HG03575 (cell line): Measurements from ENCODE around the gene FRMPD1.

Experiments used
- ATAC-seq: cut with Tn5 transposase; IDR thresholded peaks from one replicate; pipeline ENCODE4 v1.9.1; 2021; ENCODE audit not compliant: unreplicated experiment, insufficient number of reproducible peaks, low FRiP score; ENCODE audit errors: extremely low read depth

Gene FRMPD1

GRCh38 chr9:37675661-37676060 lies 24.9 kb downstream of the FRMPD1 start:
- no peak for ATAC-seq

DNA sequence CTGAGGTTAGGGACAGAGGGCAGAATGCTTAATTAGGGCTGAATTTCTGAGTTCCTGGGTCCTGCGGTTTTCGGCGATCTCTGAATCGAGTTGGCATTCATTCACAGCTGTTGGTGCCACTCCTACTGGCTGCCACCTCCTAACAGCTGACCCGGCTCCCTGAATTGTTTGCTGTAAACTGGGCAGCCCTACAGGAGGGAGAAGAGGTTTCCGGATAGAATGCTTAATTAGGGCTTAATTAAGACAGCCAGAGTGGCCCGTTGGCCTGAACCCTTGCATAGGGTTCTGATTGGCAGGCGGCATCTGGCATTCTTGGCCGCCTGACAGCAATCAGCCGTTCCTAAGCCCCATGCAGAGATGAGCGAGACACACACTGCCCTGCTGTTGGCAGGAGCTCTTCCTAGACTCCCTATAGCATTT lies 25.7 kb downstream of the FRMPD1 start:
- no peak for ATAC-seq

- no peak for ATAC-seq
Measured at GRCh38 chr9:37677435-37677834, 26.7 kb downstream of the FRMPD1 start.

- ATAC-seq = no peak
Measured at GRCh38 chr9:37678789-37679273, 28.1 kb downstream of the FRMPD1 start.

DNA sequence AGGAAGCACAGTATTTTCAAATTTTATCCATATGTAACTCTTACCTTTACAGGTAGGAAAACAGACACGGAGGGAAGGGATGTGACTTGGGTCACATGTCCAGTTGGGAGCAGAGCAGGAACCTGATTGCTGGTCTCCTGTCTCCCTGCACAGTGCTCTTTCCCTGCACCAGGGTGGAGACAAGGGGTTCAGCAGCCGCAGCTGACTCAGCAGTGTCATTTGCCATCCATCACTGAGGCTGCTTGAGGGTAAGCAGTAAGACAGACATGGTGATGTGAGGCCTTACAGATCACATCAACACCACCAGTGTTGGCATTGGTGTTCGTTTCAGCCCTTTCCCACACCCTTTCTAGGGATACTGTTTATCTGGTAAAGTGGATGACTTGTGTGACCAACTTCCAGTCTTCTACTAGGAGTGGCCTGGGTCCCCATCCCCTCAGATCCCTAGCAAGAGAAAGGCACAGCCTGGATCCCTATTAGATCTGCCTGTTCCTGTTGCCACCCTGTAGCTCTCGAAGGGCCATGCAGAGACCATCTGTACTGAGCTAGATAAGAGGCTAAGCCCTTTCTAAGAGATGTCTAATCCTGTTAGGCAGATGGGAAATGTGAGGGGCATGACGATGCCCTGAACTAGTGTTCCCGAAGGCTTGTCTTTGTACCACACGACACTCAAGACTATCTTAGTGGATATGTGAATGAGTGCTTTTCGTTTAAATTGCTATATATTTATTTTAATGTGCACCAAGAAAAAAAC lies 29.1 kb downstream of the FRMPD1 start:
- no peak for ATAC-seq

- no peak for ATAC-seq
Measured at GRCh38 chr9:37682951-37683350, 32.2 kb downstream of the FRMPD1 start.

DNA sequence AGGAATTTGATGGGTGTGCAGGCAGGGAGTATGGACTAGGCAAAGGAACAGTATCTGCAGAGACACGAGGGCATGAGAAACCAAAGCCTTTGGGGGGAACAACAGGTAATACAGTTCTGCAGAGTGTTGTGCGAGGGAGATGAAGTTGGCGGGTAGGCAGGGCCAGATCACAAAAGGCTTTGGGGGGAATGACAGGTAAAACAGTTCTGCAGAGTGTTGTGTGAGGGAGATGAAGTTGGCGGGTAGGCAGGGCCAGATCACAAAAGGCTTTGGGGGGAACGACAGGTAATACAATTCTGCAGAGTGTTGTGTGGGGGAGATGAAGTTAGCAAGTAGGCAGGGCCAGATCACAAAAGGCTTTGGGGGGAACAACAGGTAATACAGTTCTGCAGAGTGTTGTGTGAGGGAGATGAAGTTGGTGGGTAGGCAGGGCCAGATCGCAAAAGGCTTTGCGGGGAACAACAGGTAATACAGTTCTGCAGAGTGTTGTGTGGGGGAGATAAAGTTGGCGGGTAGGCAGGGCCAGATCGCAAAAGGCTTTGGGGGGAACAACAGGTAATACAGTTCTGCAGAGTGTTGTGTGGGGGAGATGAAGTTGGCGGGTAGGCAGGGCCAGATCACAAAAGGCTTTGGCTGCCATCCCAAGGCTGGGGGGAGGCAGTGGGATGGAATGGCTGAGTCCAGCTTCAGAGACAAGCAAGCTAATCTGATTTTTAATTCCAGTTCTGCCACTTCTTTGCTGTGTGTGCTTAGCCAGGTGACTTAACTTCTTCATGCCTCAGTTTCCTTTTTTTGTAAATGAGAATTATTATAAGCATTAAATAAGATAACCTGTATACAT lies 33.0 kb downstream of the FRMPD1 start:
- ATAC-seq = no peak

DNA sequence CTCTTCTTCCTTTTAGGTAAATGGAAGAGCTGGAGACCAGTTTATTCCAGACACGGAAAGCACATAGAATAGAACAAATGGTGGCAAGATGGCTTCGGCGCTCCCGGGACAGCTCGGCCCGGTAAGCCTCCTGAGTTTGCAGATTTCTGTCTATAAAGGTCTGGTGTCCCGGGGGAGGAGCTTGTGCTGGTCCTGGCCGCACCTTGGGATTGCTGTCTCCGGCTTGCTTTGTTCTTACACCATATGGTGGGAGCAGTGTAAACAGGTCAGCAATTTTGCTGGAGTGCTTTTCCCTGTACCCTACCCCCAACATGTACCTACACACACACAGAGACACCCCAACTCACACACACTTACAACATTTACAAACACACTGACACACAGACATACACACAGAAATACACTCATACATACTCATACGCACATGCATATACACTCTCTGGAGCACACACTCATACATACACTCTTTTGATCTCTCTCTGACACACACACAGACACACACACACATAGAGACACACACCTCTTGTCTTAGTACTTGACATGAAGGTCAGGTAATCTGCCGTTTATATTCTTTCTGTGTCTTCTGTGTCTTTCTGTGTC lies 42.0 kb downstream of the FRMPD1 start:
- no peak for ATAC-seq

DNA sequence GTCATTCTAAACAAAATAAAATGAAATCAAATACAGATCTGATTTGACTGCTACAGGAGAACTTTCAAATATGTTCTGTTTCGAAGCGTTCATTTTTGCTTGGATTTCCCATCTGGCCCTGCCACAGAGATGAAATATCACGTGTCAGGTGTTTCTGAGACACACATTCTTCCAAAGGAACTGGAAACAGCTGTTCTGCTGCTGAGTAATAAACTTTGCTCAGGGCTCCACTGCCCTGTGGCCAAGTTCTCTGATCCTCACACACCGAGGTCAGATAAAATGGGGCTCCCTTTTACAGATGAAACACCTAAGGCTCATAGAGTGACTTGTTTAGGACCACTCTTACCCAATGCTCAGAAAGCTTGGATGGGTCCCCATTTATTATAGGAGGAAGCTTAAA lies 42.5 kb downstream of the FRMPD1 start:
- no peak for ATAC-seq

DNA sequence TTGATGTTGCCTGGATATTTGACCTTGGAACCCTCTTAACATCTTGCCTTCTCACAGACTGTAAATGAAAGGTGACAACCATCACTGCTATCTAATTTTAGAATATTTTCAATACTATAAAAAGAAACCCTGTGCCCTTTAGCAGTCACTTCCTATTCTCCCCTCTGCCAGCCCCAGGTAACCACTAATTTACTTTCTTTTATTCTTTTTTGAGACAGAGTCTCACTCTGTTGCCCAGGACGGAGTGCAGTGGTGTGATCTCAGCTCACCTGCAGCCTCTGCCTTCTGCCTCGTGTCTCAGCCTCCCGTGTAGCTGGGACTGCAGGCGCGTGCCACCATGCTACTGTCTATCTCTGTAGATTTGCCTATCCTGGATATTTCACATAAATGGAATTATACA lies 43.6 kb downstream of the FRMPD1 start:
- no peak for ATAC-seq

GRCh38 chr9:37696528-37696927 lies 45.8 kb downstream of the FRMPD1 start:
- no peak for ATAC-seq

DNA sequence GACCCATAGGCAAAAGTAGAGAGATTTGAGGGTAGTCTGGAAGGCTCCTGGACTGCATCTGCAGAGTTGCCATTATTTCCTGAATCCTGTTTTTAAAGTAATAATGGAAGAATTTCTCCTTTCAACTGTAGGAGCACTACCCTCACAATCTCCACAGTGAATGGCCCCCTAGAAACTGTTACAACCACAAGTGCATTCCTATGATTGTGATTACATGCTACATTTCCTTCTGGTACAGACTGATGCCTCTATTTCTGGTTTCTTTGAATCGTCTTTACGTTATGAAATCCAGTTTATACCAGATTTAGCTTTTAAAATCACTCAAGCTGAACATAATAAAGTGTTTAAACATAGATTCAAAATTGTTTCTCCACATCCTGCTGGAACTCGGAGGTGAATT lies 49.4 kb downstream of the FRMPD1 start:
- no peak for ATAC-seq

GRCh38 chr9:37700900-37701299 lies 50.1 kb downstream of the FRMPD1 start:
- ATAC-seq = no peak

- ATAC-seq = no peak
Measured at GRCh38 chr9:37705787-37706186, 55.0 kb downstream of the FRMPD1 start.

DNA sequence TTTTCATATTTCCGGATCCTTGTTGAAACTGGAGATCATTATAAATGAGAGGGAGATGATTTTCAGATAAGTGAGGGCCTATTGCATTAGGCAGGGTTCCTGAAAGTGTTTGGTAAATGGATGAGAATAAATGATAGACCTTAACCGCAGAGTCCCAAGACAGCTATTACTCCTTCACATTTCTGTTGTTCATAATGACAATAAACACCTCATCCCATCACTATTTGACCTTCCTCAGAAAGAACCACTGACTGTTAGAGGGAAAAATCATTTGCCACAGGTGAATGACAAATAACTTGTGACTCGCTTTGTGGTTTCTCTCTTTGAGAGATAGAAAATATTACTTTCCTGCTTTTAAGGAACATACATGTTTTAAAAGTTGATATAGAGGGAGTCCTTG lies 55.5 kb downstream of the FRMPD1 start:
- no peak for ATAC-seq

DNA sequence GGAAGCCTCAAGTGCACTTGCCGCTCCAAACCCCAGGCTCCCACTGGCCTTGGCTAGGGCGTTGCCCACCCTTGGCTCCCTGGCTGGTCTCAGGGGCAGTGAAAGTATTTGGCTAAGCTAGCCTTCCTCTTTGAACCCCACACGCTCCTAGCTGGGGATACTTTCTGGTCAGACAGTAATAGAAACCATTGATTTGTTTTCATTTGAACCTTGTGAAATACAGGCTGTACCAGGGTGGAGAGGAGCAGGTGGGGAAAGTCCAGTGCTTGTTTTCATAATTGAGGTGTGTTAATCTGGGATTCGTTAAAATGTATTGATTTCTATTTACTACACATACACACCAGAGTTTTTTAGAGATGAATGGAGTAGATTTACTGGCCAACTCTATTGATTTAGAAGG lies 57.0 kb downstream of the FRMPD1 start:
- ATAC-seq = no peak

GRCh38 chr9:37710046-37710445 lies 59.3 kb downstream of the FRMPD1 start:
- no peak for ATAC-seq

DNA sequence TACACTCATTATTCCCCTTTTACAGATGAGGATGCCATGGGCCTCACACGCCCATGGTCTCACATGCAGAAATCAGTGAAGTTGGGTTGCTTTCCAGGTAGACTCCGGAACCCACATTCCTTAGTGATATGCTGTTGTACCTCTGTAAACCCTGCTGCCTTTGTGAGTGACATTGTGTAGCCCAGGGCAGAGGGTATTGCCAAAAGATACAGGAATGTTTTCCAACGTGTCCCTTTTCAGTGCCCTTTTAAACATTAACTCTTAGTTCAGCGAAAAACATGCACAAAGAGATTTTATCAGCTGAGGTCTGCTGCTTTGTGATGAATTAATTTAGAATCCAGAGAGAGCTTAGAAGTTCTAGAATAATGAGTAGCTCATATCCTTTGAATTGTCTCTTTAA lies 64.5 kb downstream of the FRMPD1 start:
- ATAC-seq = no peak

GRCh38 chr9:37715991-37716505 lies 65.3 kb downstream of the FRMPD1 start:
- ATAC-seq = no peak

- ATAC-seq = no peak
Measured at GRCh38 chr9:37719526-37719925, 68.8 kb downstream of the FRMPD1 start.
